Right lobe of liver (tissue), 6 donors: ENCODE results near the gene DNAJC28. TPM values are rescaled to one million over a fixed set of nuclear protein-coding genes. Genes with fewer than 3 reads are reported as not detected.
"Not testable (repeated sequence)": the region's sequence is repeated elsewhere in the genome, so short reads cannot be mapped to it uniquely, and the experiment has no call there.

Experiments used
- ATAC-seq, 4 donors: fragments of 200-7000 bp; cut with Tn5 transposase; one replicate each; pipeline ENCODE4 v1.9.1; 2020; ENCODE audit warnings: mild to moderate bottlenecking in 4 of 4, moderate library complexity in 4 of 4
- DNase-seq, 3 donors: peaks; one replicate each; pipeline ENCODE4 v3.0.0-alpha.2; 2020
- H3K27ac ChIP-seq, 3 donors: fragments of 200-600 bp; one replicate each; pipeline ENCODE4 v1.8.0; 2022
- H3K27me3 ChIP-seq, 2 donors: fragments of 200-600 bp; one replicate each; pipeline ENCODE4 v1.8.0; 2022
- H3K36me3 ChIP-seq, 4 donors: fragments of 200-600 bp; sonication (generic) in 1 of 4; one replicate each; pipeline versions ENCODE4 v1.5.1 to v1.8.0; 2017 to 2022; ENCODE audit warnings: control low read depth in 1 of 4
- H3K4me1 ChIP-seq, 4 donors: fragments of 200-600 bp; sonication (generic) in 1 of 4; one replicate each; pipeline versions ENCODE4 v1.5.1 to v1.8.0; 2017 to 2022; ENCODE audit warnings: control low read depth in 1 of 4
- H3K4me3 ChIP-seq, 3 donors: fragments of 200-600 bp; one replicate each; pipeline ENCODE4 v1.8.0; 2022
- H3K9me3 ChIP-seq, 4 donors: fragments of 200-600 bp; sonication (generic) in 1 of 4; one replicate each; pipeline versions ENCODE4 v1.5.1 to v1.8.0; 2017 to 2022; ENCODE audit warnings: control low read depth in 1 of 4
- CTCF ChIP-seq, 4 donors: fragments of 200-600 bp in 3 of 4; fragments of 450-650 bp in 1 of 4; IDR thresholded peaks; one replicate each; pipeline versions ENCODE4 v1.5.1 to v1.8.0; 2016 to 2022; ENCODE audit warnings: antibody characterized with exemption in 4 of 4, mild to moderate bottlenecking in 2 of 4
- POLR2A ChIP-seq: fragments of 450-650 bp; IDR thresholded peaks from one replicate; pipeline ENCODE4 v1.6.1; 2017; ENCODE audit warnings: antibody characterized with exemption, mild to moderate bottlenecking
- WGBS: methylation state at CpG from one replicate; pipeline ENCODE4 v1.1.6; 2018; ENCODE audit warnings: low coverage, low lambda C conversion rate; ENCODE audit not compliant: insufficient coverage; ENCODE audit errors: missing lambda C conversion rate; 5-methylcytosine and 5-hydroxymethylcytosine counted together
- intact Hi-C, 2 donors: fragments of 100-400 bp; cut with DNase I; formaldehyde crosslinking; loops; one replicate each; pipeline versions ENCODE4 v1.11.2 to v1.14.1; 2022
- total RNA-seq, 6 experiments: library from RNA; depleted of rRNA in 2 of 6; stranded (reverse); fragments of >200 nt in 2 of 6; fragmentation: NEBNext Ultra II Directional in 3 of 6; extraction: Animal tissue kit (Norgen Biotek cat#: 25700) in 3 of 6; gene quantifications; one replicate each; pipeline versions ENCODE4 v1.1.0 to v1.2.4, GENCODE V29; 2016 to 2023
- donor health status: DM: no; HTN: yes; CAD: no.
- donor health status: DM: no; HTN: no; CAD: no.
- donor health status: DM: no; HTN: no; CAD: no.
- donor health status: DM: no; HTN: yes; CAD: no.
- donor health status: DM: no; HTN: yes; CAD: no.

The DNAJC28 gene
- total RNA-seq, 6 experiments from 2014 or later: 1.7 to 2.7 (median 1.9) TPM

GRCh38 chr21:33449616-33450015, 41.9 kb downstream of the DNAJC28 start:
- WGBS: 57% methylated on average over 4 of the region's 4 CpGs
- intact Hi-C loops: no loop called here
- no peaks in the 10 kb centered on the region for H3K4me1 ChIP-seq
- peak; percentile 46 to 59 (median 53) for ATAC-seq
- no peak overlapping the region for H3K27ac ChIP-seq
- H3K27me3 ChIP-seq: no peaks in the 10 kb centered on the region
- no peak for TF ChIP-seq CTCF (IDR thresholded peaks at IDR 0.05)
- H3K4me3 ChIP-seq: no peak overlapping the region
- no peak for DNase-seq
- peaks cover 0 to 15% (median 0%) of the 10 kb centered on the region in 4 donors for H3K36me3 ChIP-seq
- H3K9me3 ChIP-seq: no peaks in the 10 kb centered on the region

GRCh38 chr21:33446620-33447019, 44.9 kb downstream of the DNAJC28 start:
- H3K36me3 ChIP-seq, ATAC-seq: not testable (repeated sequence)

GRCh38 chr21:33444499-33444898, 47.0 kb downstream of the DNAJC28 start:
- 33% methylated on average over 1 of the region's 2 CpGs for WGBS
- H3K9me3 ChIP-seq: no peaks in the 10 kb centered on the region
- H3K27ac ChIP-seq: no peak overlapping the region
- ATAC-seq (no peak), DNase-seq (no peak)
- intact Hi-C loops: no loop called here
- H3K36me3 ChIP-seq: peaks cover 0 to 6% (median 0%) of the 10 kb centered on the region in 4 donors
- H3K4me1 ChIP-seq: no peaks in the 10 kb centered on the region
- no peak overlapping the region for H3K4me3 ChIP-seq
- no peaks in the 10 kb centered on the region for H3K27me3 ChIP-seq
- TF ChIP-seq POLR2A (no peak), CTCF (IDR thresholded peaks at IDR 0.05) (no peak)

More at GRCh38 chr21:33446620-33447019, 44.9 kb downstream of the DNAJC28 start:
- intact Hi-C loops, H3K9me3 ChIP-seq, H3K27ac ChIP-seq, H3K27me3 ChIP-seq, DNase-seq, H3K4me1 ChIP-seq, H3K4me3 ChIP-seq: not testable (repeated sequence)
- WGBS: 95% methylated on average over 4 of the region's 6 CpGs

- DNase-seq: no peak
Measured at GRCh38 chr21:33443194-33443593, 48.3 kb downstream of the DNAJC28 start.

More at GRCh38 chr21:33443194-33443593, 48.3 kb downstream of the DNAJC28 start:
- no peak overlapping the region for H3K27ac ChIP-seq
- no peak for ATAC-seq
- H3K36me3 ChIP-seq: peaks cover 0 to 10% (median 0%) of the 10 kb centered on the region in 4 donors
- H3K4me1 ChIP-seq: no peaks in the 10 kb centered on the region
- TF ChIP-seq POLR2A (no peak), CTCF (IDR thresholded peaks at IDR 0.05) (no peak)
- 83% methylated on average over 3 of the region's 5 CpGs for WGBS
- no peaks in the 10 kb centered on the region for H3K9me3 ChIP-seq
- intact Hi-C loops: no loop called here
- H3K4me3 ChIP-seq: no peak overlapping the region
- H3K27me3 ChIP-seq: no peaks in the 10 kb centered on the region
